ENCODE results near the gene TSPAN4.

DNA sequence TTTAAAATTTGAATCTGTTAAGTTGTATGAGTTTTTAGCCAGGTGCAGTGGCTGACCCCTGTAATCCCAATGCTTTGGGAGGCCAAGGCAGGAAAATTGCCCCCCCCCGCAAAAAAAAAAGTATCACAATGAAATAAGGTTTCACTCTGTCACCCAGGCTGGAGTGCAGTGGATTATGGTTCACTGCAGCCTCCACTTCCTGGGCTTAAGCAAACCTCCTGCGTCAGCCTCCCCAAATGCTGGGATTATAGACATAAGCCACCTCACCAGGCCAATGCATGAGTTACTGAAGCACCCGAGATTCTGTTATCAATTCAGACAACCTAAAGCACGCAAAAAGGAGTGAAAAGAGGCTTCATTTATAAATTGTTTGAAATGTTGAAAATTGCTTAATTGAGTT lies 70.4 kb downstream of the TSPAN4 start:
- TF ChIP-seq EP300 (IDR thresholded peaks at IDR 0.05) (no peak), CTCF (IDR thresholded peaks at IDR 0.05) (no peak)

All from tibial nerve (tissue), 4 donors.